NB4 (cell line): Measurements from ENCODE around the gene ARHGAP45.

Experiments used
- CTCF ChIP-seq: IDR thresholded peaks from one replicate; pipeline ENCODE4 v1.5.1; 2012; ENCODE audit warnings: low read depth, low read length
- POLR2A ChIP-seq: IDR thresholded peaks from 2 replicates; pipeline ENCODE4 v1.6.1; 2011; ENCODE audit warnings: mild to moderate bottlenecking; ENCODE audit not compliant: insufficient read length; ENCODE audit errors: extremely low read depth

- TF ChIP-seq CTCF (no peak), POLR2A (no peak)
Measured at GRCh38 chr19:1074544-1075283, 7.7 kb downstream of the ARHGAP45 start.
